GM19240 (cell line): Measurements from ENCODE around the gene XYLT1.

Experiments used
- DNase-seq: peaks from one replicate; pipeline ENCODE4 v3.0.0; 2011; ENCODE audit warnings: low spot score; ENCODE audit not compliant: insufficient read length

XYLT1 gene

GRCh38 chr16:17293813-17294558 is 176.8 kb downstream of the XYLT1 start:
- DNase-seq = no peak

GRCh38 chr16:17291289-17291688 is 179.5 kb downstream of the XYLT1 start:
- no peak for DNase-seq

- no peak for DNase-seq
Measured at GRCh38 chr16:17289674-17290635, 180.8 kb downstream of the XYLT1 start.

GRCh38 chr16:17289050-17289449 is 181.7 kb downstream of the XYLT1 start:
- DNase-seq = no peak

- no peak for DNase-seq
Measured at GRCh38 chr16:17287166-17287800, 183.5 kb downstream of the XYLT1 start.

- DNase-seq = no peak
Measured at GRCh38 chr16:17286443-17286842, 184.3 kb downstream of the XYLT1 start.

GRCh38 chr16:17283016-17283415 is 187.7 kb downstream of the XYLT1 start:
- DNase-seq = no peak

GRCh38 chr16:17282247-17282646 is 188.5 kb downstream of the XYLT1 start:
- no peak for DNase-seq

- no peak for DNase-seq
Measured at GRCh38 chr16:17281052-17281451, 189.7 kb downstream of the XYLT1 start.

- DNase-seq = no peak
Measured at GRCh38 chr16:17278988-17279387, 191.8 kb downstream of the XYLT1 start.

GRCh38 chr16:17277981-17278381 is 192.8 kb downstream of the XYLT1 start:
- DNase-seq = no peak

GRCh38 chr16:17276610-17277009 is 194.2 kb downstream of the XYLT1 start:
- DNase-seq = no peak

- no peak for DNase-seq
Measured at GRCh38 chr16:17276010-17276530, 194.7 kb downstream of the XYLT1 start.

- DNase-seq = no peak
Measured at GRCh38 chr16:17275076-17276009, 195.4 kb downstream of the XYLT1 start.

- DNase-seq = no peak
Measured at GRCh38 chr16:17273142-17273561, 197.6 kb downstream of the XYLT1 start.

- DNase-seq = no peak
Measured at GRCh38 chr16:17272716-17273115, 198.0 kb downstream of the XYLT1 start.

- DNase-seq = no peak
Measured at GRCh38 chr16:17271687-17272086, 199.1 kb downstream of the XYLT1 start.

GRCh38 chr16:17270683-17271109 is 200.1 kb downstream of the XYLT1 start:
- no peak for DNase-seq

GRCh38 chr16:17270111-17270510 is 200.6 kb downstream of the XYLT1 start:
- DNase-seq = no peak

- no peak for DNase-seq
Measured at GRCh38 chr16:17269439-17269838, 201.3 kb downstream of the XYLT1 start.
